Astrocyte of the cerebellum (primary cell): Measurements from ENCODE around the gene RPH3AL.
"Not testable (repeated sequence)": the region's sequence is repeated elsewhere in the genome, so short reads cannot be mapped to it uniquely, and the experiment has no call there.

ENCODE experiments used
- DNase-seq: peaks from one replicate; pipeline ENCODE4 v3.0.0-alpha.2; 2011; ENCODE audit warnings: low read depth
- H3K4me3 ChIP-seq: 2 replicates; pipeline ENCODE4 v1.5.1; 2011; ENCODE audit warnings: mild to moderate bottlenecking, low read depth, low read length, moderate library complexity
- CTCF ChIP-seq: IDR thresholded peaks from 2 replicates; pipeline ENCODE4 v1.5.1; 2012; ENCODE audit warnings: low read length, low read depth, moderate library complexity, mild to moderate bottlenecking; ENCODE audit errors: missing control alignments
- in situ Hi-C: cut with HindIII; loops from 2 replicates; pipeline ENCODE4 v1.10.0; 2017; ENCODE audit warnings: low sequenced_read_pairs

The RPH3AL gene

GRCh38 chr17:218432-219110, 134.0 kb downstream of the RPH3AL start:
- H3K4me3 ChIP-seq: no peak overlapping the region
- DNase-seq: no peak
- TF ChIP-seq CTCF: no peak
- in situ Hi-C loops: no loop called here

- TF ChIP-seq CTCF: no peak
- H3K4me3 ChIP-seq: no peak overlapping the region
- DNase-seq: no peak
- in situ Hi-C loops: no loop called here
Measured at GRCh38 chr17:216625-217024, 136.0 kb downstream of the RPH3AL start.

GRCh38 chr17:215563-216478, 136.8 kb downstream of the RPH3AL start:
- H3K4me3 ChIP-seq, in situ Hi-C loops, DNase-seq: not testable (repeated sequence)

- no peak overlapping the region for H3K4me3 ChIP-seq
- in situ Hi-C loops: no loop called here
Measured at GRCh38 chr17:214881-215331, 137.7 kb downstream of the RPH3AL start.

GRCh38 chr17:213286-214105, 139.1 kb downstream of the RPH3AL start:
- no peak overlapping the region for H3K4me3 ChIP-seq
- no peak for DNase-seq
- in situ Hi-C loops: no loop called here
- no peak for TF ChIP-seq CTCF

More at GRCh38 chr17:214881-215331, 137.7 kb downstream of the RPH3AL start:
- no peak for TF ChIP-seq CTCF
- no peak for DNase-seq

GRCh38 chr17:210402-210801, 142.2 kb downstream of the RPH3AL start:
- TF ChIP-seq CTCF: no peak
- H3K4me3 ChIP-seq: no peak overlapping the region
- DNase-seq: no peak
- in situ Hi-C loops: no loop called here
